ENCODE measurements around the gene SGSM1.

The SGSM1 gene

GRCh38 chr22:24953384-24954113 lies 147.5 kb downstream of the SGSM1 start:
- DNase-seq = no peak

- DNase-seq = no peak
Observed at GRCh38 chr22:24954114-24954463, 148.1 kb downstream of the SGSM1 start.

- DNase-seq = no peak
Observed at GRCh38 chr22:24954856-24955255, 148.8 kb downstream of the SGSM1 start.

- no peak for DNase-seq
Observed at GRCh38 chr22:24957043-24957442, 151.0 kb downstream of the SGSM1 start.

- DNase-seq = no peak
Observed at GRCh38 chr22:24961217-24961844, 155.3 kb downstream of the SGSM1 start.

GRCh38 chr22:24962094-24962493 lies 156.1 kb downstream of the SGSM1 start:
- no peak for DNase-seq

GRCh38 chr22:24962835-24963234 lies 156.8 kb downstream of the SGSM1 start:
- DNase-seq = no peak

- no peak for DNase-seq
Observed at GRCh38 chr22:24964441-24964840, 158.4 kb downstream of the SGSM1 start.

- no peak for DNase-seq
Observed at GRCh38 chr22:24965822-24966626, 160.0 kb downstream of the SGSM1 start.

GRCh38 chr22:24968066-24968561 lies 162.1 kb downstream of the SGSM1 start:
- no peak for DNase-seq

- no peak for DNase-seq
Observed at GRCh38 chr22:24969560-24970301, 163.7 kb downstream of the SGSM1 start.

GRCh38 chr22:24972369-24972768 lies 166.4 kb downstream of the SGSM1 start:
- DNase-seq = no peak

- no peak for DNase-seq
Observed at GRCh38 chr22:24973872-24974271, 167.9 kb downstream of the SGSM1 start.

- DNase-seq = no peak
Observed at GRCh38 chr22:24975125-24975640, 169.2 kb downstream of the SGSM1 start.

GRCh38 chr22:24975813-24976341 lies 169.9 kb downstream of the SGSM1 start:
- no peak for DNase-seq

GRCh38 chr22:24976442-24977218 lies 170.6 kb downstream of the SGSM1 start:
- DNase-seq = no peak
